B cell (primary cell): ENCODE data around the gene C6orf58. TPM values are rescaled to one million over a fixed set of nuclear protein-coding genes. Genes with fewer than 3 reads are reported as not detected.

Source experiments
- ATAC-seq: fragments of 200-7000 bp; cut with Tn5 transposase; one replicate; pipeline ENCODE4 v1.10.0; 2021; ENCODE audit warnings: low read depth, mild to moderate bottlenecking, moderate number of reproducible peaks, moderate library complexity
- CTCF ChIA-PET: fragments of 350-600 bp; sonication (Branson Sonifier 250); formaldehyde crosslinking; loops from one replicate; lab custom pipeline; 2021; ENCODE audit warnings: antibody characterized with exemption, inconsistent platforms; lab: Charles Lee
- POLR2A ChIA-PET: fragments of 350-600 bp; sonication (Branson Sonifier 250); formaldehyde crosslinking; loops from one replicate; lab custom pipeline; 2021; ENCODE audit warnings: antibody characterized with exemption; lab: Charles Lee
- DNase-seq: peaks from one replicate; pipeline ENCODE4 v3.0.0; 2013
- H2AFZ ChIP-seq: 2 replicates; pipeline ENCODE4 v1.6.1; 2012; ENCODE audit warnings: mild to moderate bottlenecking, low read depth, low read length; ENCODE audit not compliant: insufficient read depth, poor library complexity, severe bottlenecking
- H3K27ac ChIP-seq, 2 donors: 1 replicate in 1 of 2; 2 replicates in 1 of 2; pipeline ENCODE4 v1.5.1; 2012 to 2013; ENCODE audit warnings: low read length in 2 of 2, mild to moderate bottlenecking in 2 of 2, moderate library complexity in 1 of 2
- H3K27me3 ChIP-seq, 4 experiments: fragments of 200-600 bp in 1 of 4; sonication (generic) in 1 of 4; replicated peaks in 1 of 4; 1 replicate in 2 of 4; 2 replicates in 2 of 4; pipeline versions ENCODE4 v1.6.1 to v1.7.0; 2013 to 2016; ENCODE audit warnings: low read length in 3 of 4, mild to moderate bottlenecking in 2 of 4, mixed read lengths in 1 of 4, moderate library complexity in 1 of 4; ENCODE audit not compliant: insufficient read depth in 4 of 4, control insufficient read depth in 3 of 4; ENCODE audit errors: control extremely low read depth in 1 of 4
- H3K36me3 ChIP-seq, 2 experiments: replicated peaks in 1 of 2; 1 replicate in 1 of 2; 2 replicates in 1 of 2; pipeline versions ENCODE4 v1.6.1 to v1.7.1; 2013; ENCODE audit warnings: low read length in 1 of 2; ENCODE audit not compliant: insufficient read depth in 2 of 2, control insufficient read depth in 1 of 2; ENCODE audit errors: control extremely low read depth in 1 of 2, extremely low read depth in 1 of 2
- H3K4me1 ChIP-seq, 2 donors: fragments of 200-600 bp in 1 of 2; sonication (generic) in 1 of 2; 1 replicate in 1 of 2; 2 replicates in 1 of 2; pipeline versions ENCODE4 v1.5.1 to v1.6.1; 2013 to 2017; ENCODE audit warnings: low read length in 2 of 2; ENCODE audit not compliant: control insufficient read depth in 2 of 2, insufficient read depth in 2 of 2
- H3K4me2 ChIP-seq: replicated peaks from 2 replicates; pipeline ENCODE3; 2012; ENCODE audit warnings: mild to moderate bottlenecking, low read depth, low read length; ENCODE audit not compliant: poor library complexity, severe bottlenecking
- H3K4me3 ChIP-seq, 5 experiments: fragments of 200-600 bp in 1 of 5; sonication (generic) in 1 of 5; 1 replicate in 3 of 5; 2 replicates in 2 of 5; pipeline versions ENCODE4 v1.5.1 to v1.7.0; 2011 to 2016; ENCODE audit warnings: low read length in 4 of 5, mild to moderate bottlenecking in 4 of 5, low read depth in 2 of 5, control low read depth in 1 of 5, moderate library complexity in 1 of 5; ENCODE audit not compliant: insufficient read depth in 1 of 5; ENCODE audit errors: control extremely low read depth in 1 of 5, extremely low read depth in 1 of 5
- H3K79me2 ChIP-seq: fragments of 200-600 bp; sonication (generic); one replicate; pipeline ENCODE4 v1.6.0; 2016; ENCODE audit warnings: low read length; ENCODE audit not compliant: control insufficient read depth, insufficient read depth
- H3K9ac ChIP-seq: fragments of 200-600 bp; sonication (generic); 2 replicates; pipeline ENCODE4 v1.6.1; 2017; ENCODE audit warnings: mild to moderate bottlenecking, low read length, moderate library complexity
- H3K9me3 ChIP-seq, 3 donors: one replicate each; pipeline versions ENCODE4 v1.6.1 to v1.7.1; 2013; ENCODE audit warnings: low read length in 2 of 3; ENCODE audit not compliant: control insufficient read depth in 2 of 3, insufficient read depth in 1 of 3; ENCODE audit errors: control extremely low read depth in 1 of 3
- H4K20me1 ChIP-seq: 2 replicates; pipeline ENCODE4 v1.6.0; 2012; ENCODE audit warnings: mild to moderate bottlenecking, low read length; ENCODE audit not compliant: insufficient read depth, control insufficient read depth, poor library complexity, severe bottlenecking
- H3K27ac Mint-ChIP-seq: one replicate; pipeline ENCODE4 v1.8.0; 2021; ENCODE audit warnings: mixed read lengths
- H3K27me3 Mint-ChIP-seq: one replicate; pipeline ENCODE4 v1.8.0; 2021; ENCODE audit warnings: mixed read lengths
- H3K4me1 Mint-ChIP-seq: one replicate; pipeline ENCODE4 v1.8.0; 2021; ENCODE audit warnings: mixed read lengths
- H3K4me3 Mint-ChIP-seq: one replicate; pipeline ENCODE4 v1.8.0; 2021; ENCODE audit warnings: mixed read lengths
- H3K9me3 Mint-ChIP-seq: one replicate; pipeline ENCODE4 v1.8.0; 2022; ENCODE audit warnings: mixed read lengths; ENCODE audit not compliant: insufficient read depth
- CTCF ChIP-seq: fragments of 200-600 bp; IDR thresholded peaks from one replicate; pipeline ENCODE4 v1.8.0; 2022; ENCODE audit warnings: antibody characterized with exemption, mild to moderate bottlenecking
- EZH2 ChIP-seq: IDR thresholded peaks from 2 replicates; pipeline ENCODE4 v1.6.1; 2012; ENCODE audit warnings: borderline replicate concordance, low read depth, mild to moderate bottlenecking, moderate library complexity, low read length; ENCODE audit not compliant: insufficient read depth, poor library complexity, severe bottlenecking
- WGBS: methylation state at CpG from one replicate; pipeline ENCODE4 v1.1.5; 2013; ENCODE audit warnings: missing lambda C conversion rate; ENCODE audit not compliant: insufficient coverage; 5-methylcytosine and 5-hydroxymethylcytosine counted together
- intact Hi-C: fragments of 100-400 bp; cut with micrococcal nuclease; formaldehyde crosslinking; loops from one replicate; pipeline ENCODE4 v1.10.0; 2022
- polyA plus RNA-seq: library from polyadenylated mRNA; depleted of rRNA; stranded (reverse); fragments of >200 nt; gene quantifications from 2 replicates; pipeline ENCODE4 v1.2.3, GENCODE V29; 2012
- total RNA-seq, 2 donors: library from RNA; stranded (reverse); fragments of 120-200 nt in 1 of 2; gene quantifications; 1 replicate in 1 of 2; 2 replicates in 1 of 2; pipeline versions ENCODE4 v1.2.3 to v1.2.4, GENCODE V29; 2013 to 2022

C6orf58 gene
- total and polyA plus RNA-seq, 2 donors (not counting 1 experiment from before 2014, with no cell fraction given), result not detected

GRCh38 chr6:127533736-127534135 is 43.2 kb upstream of the C6orf58 start:
- H3K36me3 ChIP-seq, result no peaks in the 10 kb centered on the region
- no peak overlapping the region for H3K4me3 ChIP-seq
- ChIA-PET POLR2A (no interaction called here), CTCF (no interaction called here)
- H3K27ac ChIP-seq, result no peak overlapping the region
- peaks cover 4% of the 10 kb centered on the region for H3K27me3 Mint-ChIP-seq
- H4K20me1 ChIP-seq, result no peaks in the 10 kb centered on the region
- DNase-seq (no peak), ATAC-seq (no peak)
- H3K9ac ChIP-seq, result no peak overlapping the region
- H3K4me1 Mint-ChIP-seq, result no peaks in the 10 kb centered on the region
- H3K9me3 Mint-ChIP-seq, result no peaks in the 10 kb centered on the region
- no peaks in the 10 kb centered on the region for H3K9me3 ChIP-seq
- no peak overlapping the region for H3K4me2 ChIP-seq
- WGBS, result no CpG with 5 or more reads among the region's 3 CpGs
- H3K4me3 Mint-ChIP-seq, result no peak overlapping the region
- no peaks in the 10 kb centered on the region for H3K79me2 ChIP-seq
- intact Hi-C loops, result loop anchor here (10.0 kb wide), 1 partner anchor 729 kb away; no protein-coding TSS in a partner anchor
- H2AFZ ChIP-seq, result no peak overlapping the region
- H3K27me3 ChIP-seq, result peaks cover 0 to 8% (median 0%) of the 10 kb centered on the region in 4 experiments
- TF ChIP-seq CTCF (no peak), EZH2 (no peak)
- no peak overlapping the region for H3K27ac Mint-ChIP-seq
- no peaks in the 10 kb centered on the region for H3K4me1 ChIP-seq

GRCh38 chr6:127538750-127539264 is 38.2 kb upstream of the C6orf58 start:
- Histone ChIP-seq H3K4me3 (no peak overlapping the region), H4K20me1 (no peaks in the 10 kb centered on the region), H3K9ac (no peak overlapping the region), H3K36me3 (no peaks in the 10 kb centered on the region), H3K4me2 (no peak overlapping the region), H3K4me1 (no peaks in the 10 kb centered on the region), H3K79me2 (no peaks in the 10 kb centered on the region), H2AFZ (no peak overlapping the region), H3K27ac (no peak overlapping the region), H3K9me3 (no peaks in the 10 kb centered on the region), H3K27me3 (peaks cover 0 to 5% (median 0%) of the 10 kb centered on the region in 4 experiments)
- Mint-ChIP-seq H3K4me1 (no peaks in the 10 kb centered on the region), H3K9me3 (no peaks in the 10 kb centered on the region), H3K27ac (no peak overlapping the region), H3K4me3 (no peak overlapping the region), H3K27me3 (no peaks in the 10 kb centered on the region)
- ATAC-seq, result no peak
- WGBS, result 33% methylated on average over 1 of the region's 2 CpGs
- intact Hi-C loops, result loop anchor here (1.0 to 10.0 kb wide), 5 partner anchors 74 to 1542 kb away; no protein-coding TSS in a partner anchor
- ChIA-PET POLR2A (no interaction called here), CTCF (interaction anchor here (0.7 to 6.8 kb wide), 19 partner anchors 9 to 1544 kb away, joined by 3 to 73 read pairs (median 3); no protein-coding TSS in a partner anchor)
- no peak for TF ChIP-seq EZH2
- TF ChIP-seq CTCF, result no peak
- no peak for DNase-seq
